ENCODE results near the gene CERT1.
A peak's percentile ranks its signal among the peaks of the same experiment; 100 is the strongest.

CERT1 gene

GRCh38 chr5:75336615-75337336, 174.7 kb downstream of the CERT1 start, which contains the start of gene HMGCR (continued):
- no peak; the same call in 1 of the 2 replicates for TF ChIP-seq ZNF600 (tag by site-specific recombination; IDR thresholded peaks at IDR 0.05)
- TF ChIP-seq ZNF776 (tag by site-specific recombination; IDR thresholded peaks at IDR 0.05; ENCODE audit: borderline replicate concordance): no peak
- TF ChIP-seq ZNF416 (tag by site-specific recombination; IDR thresholded peaks at IDR 0.05): no peak
- no peak for TF ChIP-seq ZNF544 (tag by site-specific recombination; IDR thresholded peaks at IDR 0.05)
- TF ChIP-seq OVOL3 (tag by site-specific recombination; IDR thresholded peaks at IDR 0.05): no peak
- TF ChIP-seq, protein P1, sequence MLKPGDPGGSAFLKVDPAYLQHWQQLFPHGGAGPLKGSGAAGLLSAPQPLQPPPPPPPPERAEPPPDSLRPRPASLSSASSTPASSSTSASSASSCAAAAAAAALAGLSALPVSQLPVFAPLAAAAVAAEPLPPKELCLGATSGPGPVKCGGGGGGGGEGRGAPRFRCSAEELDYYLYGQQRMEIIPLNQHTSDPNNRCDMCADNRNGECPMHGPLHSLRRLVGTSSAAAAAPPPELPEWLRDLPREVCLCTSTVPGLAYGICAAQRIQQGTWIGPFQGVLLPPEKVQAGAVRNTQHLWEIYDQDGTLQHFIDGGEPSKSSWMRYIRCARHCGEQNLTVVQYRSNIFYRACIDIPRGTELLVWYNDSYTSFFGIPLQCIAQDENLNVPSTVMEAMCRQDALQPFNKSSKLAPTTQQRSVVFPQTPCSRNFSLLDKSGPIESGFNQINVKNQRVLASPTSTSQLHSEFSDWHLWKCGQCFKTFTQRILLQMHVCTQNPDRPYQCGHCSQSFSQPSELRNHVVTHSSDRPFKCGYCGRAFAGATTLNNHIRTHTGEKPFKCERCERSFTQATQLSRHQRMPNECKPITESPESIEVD (tag by site-specific recombination; IDR thresholded peaks at IDR 0.05): no peak
- TF ChIP-seq ZNF433 (tag by site-specific recombination; IDR thresholded peaks at IDR 0.05; ENCODE audit: low read depth): no peak
- TF ChIP-seq ZNF571 (tag by site-specific recombination; IDR thresholded peaks at IDR 0.05): no peak
- no peak for TF ChIP-seq ZNF548 (tag by site-specific recombination; IDR thresholded peaks at IDR 0.05)
- peak; percentile 29; the same call in 1 of the 2 replicates for TF ChIP-seq ZBTB20 (tag by site-specific recombination; IDR thresholded peaks at IDR 0.05)
- no peak for TF ChIP-seq ZNF184 (tag by site-specific recombination; IDR thresholded peaks at IDR 0.05)
- no peak for TF ChIP-seq AEBP2 (tag by site-specific recombination; IDR thresholded peaks at IDR 0.05; ENCODE audit: borderline replicate concordance)
- TF ChIP-seq ZNF624 (tag by site-specific recombination; IDR thresholded peaks at IDR 0.05): no peak
- no peak for TF ChIP-seq ZNF426 (tag by site-specific recombination; IDR thresholded peaks at IDR 0.05)
- TF ChIP-seq ZSCAN16 (tag by site-specific recombination; IDR thresholded peaks at IDR 0.05): no peak
- TF ChIP-seq ZNF366 (tag by site-specific recombination; conservative IDR thresholded peaks at IDR 0.05): peak; percentile 88
- TF ChIP-seq HOXA7 (CRISPR knock-in tag; IDR thresholded peaks at IDR 0.05; ENCODE audit: borderline replicate concordance): no peak
- no peak; the same call in 1 of the 2 replicates for TF ChIP-seq ZNF561 (tag by site-specific recombination; IDR thresholded peaks at IDR 0.05; ENCODE audit: borderline replicate concordance)
- peak; percentile 72; the same call in 1 of the 2 replicates for TF ChIP-seq ZNF660 (tag by site-specific recombination; IDR thresholded peaks at IDR 0.05)
- TF ChIP-seq ZNF843 (tag by site-specific recombination; IDR thresholded peaks at IDR 0.05): peak; percentile 52
- TF ChIP-seq ZNF311 (tag by site-specific recombination; IDR thresholded peaks at IDR 0.05; ENCODE audit: borderline replicate concordance): no peak
- TF ChIP-seq ZNF692 (tag by site-specific recombination; IDR thresholded peaks at IDR 0.05): peak; percentile 14; the same call in 1 of the 2 replicates
- TF ChIP-seq YY1 (tag by site-specific recombination; IDR thresholded peaks at IDR 0.05): peak; percentile 90
- peak; percentile 71 for TF ChIP-seq GFI1B (tag by site-specific recombination; IDR thresholded peaks at IDR 0.05)
- peak; percentile 94 for TF ChIP-seq ZNF2 (tag by site-specific recombination; IDR thresholded peaks at IDR 0.05)
- TF ChIP-seq, protein P2, sequence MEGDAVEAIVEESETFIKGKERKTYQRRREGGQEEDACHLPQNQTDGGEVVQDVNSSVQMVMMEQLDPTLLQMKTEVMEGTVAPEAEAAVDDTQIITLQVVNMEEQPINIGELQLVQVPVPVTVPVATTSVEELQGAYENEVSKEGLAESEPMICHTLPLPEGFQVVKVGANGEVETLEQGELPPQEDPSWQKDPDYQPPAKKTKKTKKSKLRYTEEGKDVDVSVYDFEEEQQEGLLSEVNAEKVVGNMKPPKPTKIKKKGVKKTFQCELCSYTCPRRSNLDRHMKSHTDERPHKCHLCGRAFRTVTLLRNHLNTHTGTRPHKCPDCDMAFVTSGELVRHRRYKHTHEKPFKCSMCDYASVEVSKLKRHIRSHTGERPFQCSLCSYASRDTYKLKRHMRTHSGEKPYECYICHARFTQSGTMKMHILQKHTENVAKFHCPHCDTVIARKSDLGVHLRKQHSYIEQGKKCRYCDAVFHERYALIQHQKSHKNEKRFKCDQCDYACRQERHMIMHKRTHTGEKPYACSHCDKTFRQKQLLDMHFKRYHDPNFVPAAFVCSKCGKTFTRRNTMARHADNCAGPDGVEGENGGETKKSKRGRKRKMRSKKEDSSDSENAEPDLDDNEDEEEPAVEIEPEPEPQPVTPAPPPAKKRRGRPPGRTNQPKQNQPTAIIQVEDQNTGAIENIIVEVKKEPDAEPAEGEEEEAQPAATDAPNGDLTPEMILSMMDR (tag by site-specific recombination; IDR thresholded peaks at IDR 0.05): peak; percentile 93
- TF ChIP-seq PRDM10 (tag by site-specific recombination; IDR thresholded peaks at IDR 0.05): peak; percentile 99
- no peak for TF ChIP-seq ZNF19 (tag by site-specific recombination; IDR thresholded peaks at IDR 0.05; ENCODE audit: low read depth)
- TF ChIP-seq ZNF157 (tag by site-specific recombination; IDR thresholded peaks at IDR 0.05): no peak
- no peak for TF ChIP-seq ZNF37A (tag by site-specific recombination; IDR thresholded peaks at IDR 0.05)
- peak; percentile 68; the same call in 1 of the 2 replicates for TF ChIP-seq ZBTB21 (tag by site-specific recombination; IDR thresholded peaks at IDR 0.05)
- peak; percentile 11 for TF ChIP-seq ZFP37 (tag by site-specific recombination; IDR thresholded peaks at IDR 0.05)

Data from HEK293 (cell line).